HEK293 (cell line): ENCODE data around the gene SYNGR1.

ENCODE experiments used
- CTCF ChIA-PET: fragments of 350-600 bp; formaldehyde crosslinking; extraction: SDS; loops from one replicate; lab custom pipeline; 2021; ENCODE audit warnings: antibody characterized with exemption; lab: Yijun Ruan, JAX
- POLR2A ChIA-PET: fragments of 300-600 bp; formaldehyde crosslinking; extraction: SDS; loops from one replicate; lab custom pipeline; 2020; ENCODE audit warnings: antibody characterized with exemption, inconsistent platforms; lab: Yijun Ruan, JAX
- H3K27ac ChIP-seq: fragments of 200-500 bp; sonication (Bioruptor generic); 2 replicates; pipeline ENCODE4 v1.5.1; 2014; ENCODE audit warnings: low read depth, low read length, control low read depth, inconsistent platforms; ENCODE audit errors: extremely low read depth
- H3K36me3 ChIP-seq, 2 experiments: fragments of 200-500 bp in 1 of 2; sonication (Bioruptor generic) in 1 of 2; 1 replicate in 1 of 2; 2 replicates in 1 of 2; pipeline ENCODE4 v1.5.1; 2014 to 2017; ENCODE audit warnings: inconsistent platforms in 2 of 2, low read length in 2 of 2; ENCODE audit not compliant: control insufficient read depth in 2 of 2, insufficient read depth in 1 of 2
- H3K4me1 ChIP-seq: fragments of 200-500 bp; sonication (Bioruptor generic); 2 replicates; pipeline ENCODE4 v1.5.1; 2014; ENCODE audit warnings: mild to moderate bottlenecking, low read length, inconsistent platforms; ENCODE audit not compliant: control insufficient read depth, insufficient read depth
- H3K4me3 ChIP-seq: 2 replicates; pipeline ENCODE4 v1.5.1; 2011; ENCODE audit warnings: low read depth, mild to moderate bottlenecking, control low read depth, low read length, moderate library complexity
- H3K9me3 ChIP-seq: fragments of 200-500 bp; sonication (Bioruptor generic); 2 replicates; pipeline ENCODE4 v1.5.1; 2014; ENCODE audit warnings: low read depth, low read length, inconsistent platforms; ENCODE audit not compliant: control insufficient read depth, insufficient read depth
- EGR2 ChIP-seq: fragments of 450-650 bp; formaldehyde crosslinking; IDR thresholded peaks from 2 replicates; pipeline ENCODE4 v1.5.1; 2016; ENCODE audit warnings: low read depth, missing biosample characterization, missing genetic modification characterization
- GLI2 ChIP-seq: fragments of 450-650 bp; formaldehyde crosslinking; IDR thresholded peaks from 2 replicates; pipeline ENCODE4; 2017; ENCODE audit warnings: missing biosample characterization, missing genetic modification characterization, low read depth, borderline replicate concordance
- GLI4 ChIP-seq: fragments of 450-650 bp; formaldehyde crosslinking; IDR thresholded peaks from 2 replicates; pipeline ENCODE4 v1.5.1; 2016; ENCODE audit warnings: missing biosample characterization, missing genetic modification characterization
- HOXA7 ChIP-seq: sonication (generic); formaldehyde crosslinking; IDR thresholded peaks from 2 replicates; pipeline ENCODE4 v1.8.1; 2022; ENCODE audit warnings: missing genetic modification reagents, borderline replicate concordance
- YY1 ChIP-seq: fragments of 450-650 bp; formaldehyde crosslinking; IDR thresholded peaks from 2 replicates; pipeline ENCODE4 v1.5.1; 2018; ENCODE audit warnings: missing biosample characterization, missing genetic modification characterization
- ZFHX2 ChIP-seq: fragments of 450-650 bp; formaldehyde crosslinking; conservative IDR thresholded peaks from 2 replicates; pipeline ENCODE4 v1.5.1; 2016; ENCODE audit warnings: missing biosample characterization, missing genetic modification characterization
- ZNF133 ChIP-seq: fragments of 450-650 bp; formaldehyde crosslinking; IDR thresholded peaks from 2 replicates; pipeline ENCODE4 v1.5.1; 2016; ENCODE audit warnings: missing biosample characterization, missing genetic modification characterization
- ZNF274 ChIP-seq, 2 experiments: fragments of 200-500 bp in 1 of 2; fragments of 450-650 bp in 1 of 2; sonication (Bioruptor generic) in 1 of 2; formaldehyde crosslinking in 1 of 2; IDR thresholded peaks; 2 replicates each; pipeline versions ENCODE4 v1.5.1 to v1.6.1; 2014 to 2016; ENCODE audit warnings: borderline replicate concordance in 1 of 2, inconsistent platforms in 1 of 2, low read length in 1 of 2, missing biosample characterization in 1 of 2, missing genetic modification characterization in 1 of 2
- ZNF302 ChIP-seq: fragments of 450-650 bp; formaldehyde crosslinking; IDR thresholded peaks from 2 replicates; pipeline ENCODE4 v1.5.1; 2016; ENCODE audit warnings: missing biosample characterization, missing genetic modification characterization, low read depth
- ZNF530 ChIP-seq: fragments of 450-650 bp; formaldehyde crosslinking; IDR thresholded peaks from 2 replicates; pipeline ENCODE4 v1.5.1; 2016; ENCODE audit warnings: low read depth, missing biosample characterization, missing genetic modification characterization
- ZNF560 ChIP-seq: fragments of 450-650 bp; formaldehyde crosslinking; IDR thresholded peaks from 2 replicates; pipeline ENCODE4 v1.5.1; 2017; ENCODE audit warnings: missing biosample characterization, missing genetic modification characterization, borderline replicate concordance
- ZNF624 ChIP-seq: fragments of 450-650 bp; formaldehyde crosslinking; IDR thresholded peaks from 2 replicates; pipeline ENCODE4 v1.5.1; 2017; ENCODE audit warnings: missing biosample characterization, missing genetic modification characterization
- ZNF777 ChIP-seq: fragments of 450-650 bp; formaldehyde crosslinking; IDR thresholded peaks from 2 replicates; pipeline ENCODE4 v1.5.1; 2017; ENCODE audit warnings: missing biosample characterization, missing genetic modification characterization, borderline replicate concordance
- ZNF785 ChIP-seq: fragments of 450-650 bp; formaldehyde crosslinking; IDR thresholded peaks from 2 replicates; pipeline ENCODE4 v1.5.1; 2016; ENCODE audit warnings: missing biosample characterization, missing genetic modification characterization
- ZNF830 ChIP-seq: fragments of 450-650 bp; IDR thresholded peaks from 2 replicates; pipeline ENCODE4 v1.5.0; 2018; ENCODE audit warnings: missing biosample characterization, missing genetic modification characterization, low read depth, mild to moderate bottlenecking, moderate library complexity
- TF ChIP-seq, protein P1 (sequence below): fragments of 450-650 bp; formaldehyde crosslinking; IDR thresholded peaks from 2 replicates; pipeline ENCODE4 v1.5.1; 2016; ENCODE audit warnings: missing biosample characterization, missing genetic modification characterization
- TF ChIP-seq, protein P2 (sequence below): IDR thresholded peaks from 2 replicates; pipeline ENCODE4 v1.6.1; 2011; ENCODE audit warnings: mild to moderate bottlenecking, low read depth, low read length, borderline replicate concordance
- TF ChIP-seq, protein P3 (sequence below): fragments of 450-650 bp; formaldehyde crosslinking; conservative IDR thresholded peaks from 2 replicates; pipeline ENCODE4 v1.5.1; 2016; ENCODE audit warnings: low read depth, missing biosample characterization, missing genetic modification characterization
- TF ChIP-seq, protein P4 (sequence below): fragments of 450-650 bp; formaldehyde crosslinking; IDR thresholded peaks from 2 replicates; pipeline ENCODE4 v1.5.1; 2016; ENCODE audit warnings: missing biosample characterization, missing genetic modification characterization
- TF ChIP-seq, protein P5 (sequence below): fragments of 450-650 bp; formaldehyde crosslinking; IDR thresholded peaks from 2 replicates; pipeline ENCODE4 v1.5.1; 2016; ENCODE audit warnings: missing biosample characterization, missing genetic modification characterization

The SYNGR1 gene

DNA sequence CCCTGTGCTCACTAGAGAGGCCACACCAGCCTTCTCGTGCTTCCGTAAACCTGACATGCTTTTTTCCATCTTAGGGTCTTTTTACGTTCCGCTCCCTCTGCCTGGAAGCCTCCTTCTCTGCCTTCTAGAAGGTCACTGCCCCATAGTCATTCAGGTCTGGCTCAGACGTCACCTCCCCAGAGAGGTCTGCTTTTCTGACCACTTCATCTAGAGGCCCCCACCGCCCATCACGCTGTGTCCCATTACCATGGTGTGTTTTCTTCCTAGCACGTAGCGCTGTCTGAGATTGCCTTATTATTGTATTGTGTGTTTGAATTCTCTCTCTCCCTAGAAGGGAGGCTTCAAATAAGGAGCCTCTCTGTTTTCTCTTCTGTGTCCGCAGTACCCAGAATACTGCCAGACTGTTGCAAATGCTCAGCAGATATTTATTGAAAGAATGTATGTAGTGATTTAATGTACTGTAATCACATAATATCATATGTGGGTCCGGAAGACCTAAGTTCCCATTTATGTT lies 59.8 kb downstream of the SYNGR1 start:
- no peak overlapping the region for H3K27ac ChIP-seq
- H3K36me3 ChIP-seq, result peaks cover 0 to 7% of the 10 kb centered on the region in 2 experiments; a peak in 1 of 3 replicates
- H3K9me3 ChIP-seq, result no peaks in the 10 kb centered on the region
- H3K4me3 ChIP-seq, result no peak overlapping the region
- TF ChIP-seq ZNF560 (tag by site-specific recombination) (no peak), ZNF133 (tag by site-specific recombination) (no peak), ZNF777 (no peak), EGR2 (tag by site-specific recombination) (no peak), ZNF302 (tag by site-specific recombination) (no peak), YY1 (tag by site-specific recombination) (no peak), ZNF530 (tag by site-specific recombination) (no peak), ZNF624 (tag by site-specific recombination) (no peak), HOXA7 (no peak), GLI2 (tag by site-specific recombination) (no peak), ZNF830 (no peak), ZNF785 (no peak), GLI4 (no peak), ZFHX2 (tag by site-specific recombination) (no peak), ZNF274 (IDR thresholded peaks at IDR 0.05; ENCODE audit: low read length) (no peak), ZNF274 (tag by site-specific recombination; IDR thresholded peaks at IDR 0.05; ENCODE audit: borderline replicate concordance) (no peak)
- TF ChIP-seq, protein P1, sequence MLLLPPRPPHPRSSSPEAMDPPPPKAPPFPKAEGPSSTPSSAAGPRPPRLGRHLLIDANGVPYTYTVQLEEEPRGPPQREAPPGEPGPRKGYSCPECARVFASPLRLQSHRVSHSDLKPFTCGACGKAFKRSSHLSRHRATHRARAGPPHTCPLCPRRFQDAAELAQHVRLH (tag by site-specific recombination), result no peak
- TF ChIP-seq, protein P2, sequence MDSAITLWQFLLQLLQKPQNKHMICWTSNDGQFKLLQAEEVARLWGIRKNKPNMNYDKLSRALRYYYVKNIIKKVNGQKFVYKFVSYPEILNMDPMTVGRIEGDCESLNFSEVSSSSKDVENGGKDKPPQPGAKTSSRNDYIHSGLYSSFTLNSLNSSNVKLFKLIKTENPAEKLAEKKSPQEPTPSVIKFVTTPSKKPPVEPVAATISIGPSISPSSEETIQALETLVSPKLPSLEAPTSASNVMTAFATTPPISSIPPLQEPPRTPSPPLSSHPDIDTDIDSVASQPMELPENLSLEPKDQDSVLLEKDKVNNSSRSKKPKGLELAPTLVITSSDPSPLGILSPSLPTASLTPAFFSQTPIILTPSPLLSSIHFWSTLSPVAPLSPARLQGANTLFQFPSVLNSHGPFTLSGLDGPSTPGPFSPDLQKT, result no peak
- TF ChIP-seq, protein P3, sequence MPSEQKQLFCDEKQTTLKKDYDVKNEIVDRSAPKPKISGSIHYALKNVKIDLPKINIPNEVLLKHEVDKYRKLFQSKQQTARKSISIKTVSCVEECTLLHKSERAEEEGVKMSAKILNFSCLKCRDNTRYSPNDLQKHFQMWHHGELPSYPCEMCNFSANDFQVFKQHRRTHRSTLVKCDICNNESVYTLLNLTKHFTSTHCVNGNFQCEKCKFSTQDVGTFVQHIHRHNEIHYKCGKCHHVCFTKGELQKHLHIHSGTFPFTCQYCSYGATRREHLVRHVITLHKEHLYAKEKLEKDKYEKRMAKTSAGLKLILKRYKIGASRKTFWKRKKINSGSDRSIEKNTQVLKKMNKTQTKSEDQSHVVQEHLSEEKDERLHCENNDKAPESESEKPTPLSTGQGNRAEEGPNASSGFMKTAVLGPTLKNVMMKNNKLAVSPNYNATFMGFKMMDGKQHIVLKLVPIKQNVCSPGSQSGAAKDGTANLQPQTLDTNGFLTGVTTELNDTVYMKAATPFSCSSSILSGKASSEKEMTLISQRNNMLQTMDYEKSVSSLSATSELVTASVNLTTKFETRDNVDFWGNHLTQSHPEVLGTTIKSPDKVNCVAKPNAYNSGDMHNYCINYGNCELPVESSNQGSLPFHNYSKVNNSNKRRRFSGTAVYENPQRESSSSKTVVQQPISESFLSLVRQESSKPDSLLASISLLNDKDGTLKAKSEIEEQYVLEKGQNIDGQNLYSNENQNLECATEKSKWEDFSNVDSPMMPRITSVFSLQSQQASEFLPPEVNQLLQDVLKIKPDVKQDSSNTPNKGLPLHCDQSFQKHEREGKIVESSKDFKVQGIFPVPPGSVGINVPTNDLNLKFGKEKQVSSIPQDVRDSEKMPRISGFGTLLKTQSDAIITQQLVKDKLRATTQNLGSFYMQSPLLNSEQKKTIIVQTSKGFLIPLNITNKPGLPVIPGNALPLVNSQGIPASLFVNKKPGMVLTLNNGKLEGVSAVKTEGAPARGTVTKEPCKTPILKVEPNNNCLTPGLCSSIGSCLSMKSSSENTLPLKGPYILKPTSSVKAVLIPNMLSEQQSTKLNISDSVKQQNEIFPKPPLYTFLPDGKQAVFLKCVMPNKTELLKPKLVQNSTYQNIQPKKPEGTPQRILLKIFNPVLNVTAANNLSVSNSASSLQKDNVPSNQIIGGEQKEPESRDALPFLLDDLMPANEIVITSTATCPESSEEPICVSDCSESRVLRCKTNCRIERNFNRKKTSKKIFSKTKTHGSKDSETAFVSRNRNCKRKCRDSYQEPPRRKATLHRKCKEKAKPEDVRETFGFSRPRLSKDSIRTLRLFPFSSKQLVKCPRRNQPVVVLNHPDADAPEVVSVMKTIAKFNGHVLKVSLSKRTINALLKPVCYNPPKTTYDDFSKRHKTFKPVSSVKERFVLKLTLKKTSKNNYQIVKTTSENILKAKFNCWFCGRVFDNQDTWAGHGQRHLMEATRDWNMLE (tag by site-specific recombination), result no peak
- TF ChIP-seq, protein P4, sequence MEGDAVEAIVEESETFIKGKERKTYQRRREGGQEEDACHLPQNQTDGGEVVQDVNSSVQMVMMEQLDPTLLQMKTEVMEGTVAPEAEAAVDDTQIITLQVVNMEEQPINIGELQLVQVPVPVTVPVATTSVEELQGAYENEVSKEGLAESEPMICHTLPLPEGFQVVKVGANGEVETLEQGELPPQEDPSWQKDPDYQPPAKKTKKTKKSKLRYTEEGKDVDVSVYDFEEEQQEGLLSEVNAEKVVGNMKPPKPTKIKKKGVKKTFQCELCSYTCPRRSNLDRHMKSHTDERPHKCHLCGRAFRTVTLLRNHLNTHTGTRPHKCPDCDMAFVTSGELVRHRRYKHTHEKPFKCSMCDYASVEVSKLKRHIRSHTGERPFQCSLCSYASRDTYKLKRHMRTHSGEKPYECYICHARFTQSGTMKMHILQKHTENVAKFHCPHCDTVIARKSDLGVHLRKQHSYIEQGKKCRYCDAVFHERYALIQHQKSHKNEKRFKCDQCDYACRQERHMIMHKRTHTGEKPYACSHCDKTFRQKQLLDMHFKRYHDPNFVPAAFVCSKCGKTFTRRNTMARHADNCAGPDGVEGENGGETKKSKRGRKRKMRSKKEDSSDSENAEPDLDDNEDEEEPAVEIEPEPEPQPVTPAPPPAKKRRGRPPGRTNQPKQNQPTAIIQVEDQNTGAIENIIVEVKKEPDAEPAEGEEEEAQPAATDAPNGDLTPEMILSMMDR (tag by site-specific recombination), result no peak
- TF ChIP-seq, protein P5, sequence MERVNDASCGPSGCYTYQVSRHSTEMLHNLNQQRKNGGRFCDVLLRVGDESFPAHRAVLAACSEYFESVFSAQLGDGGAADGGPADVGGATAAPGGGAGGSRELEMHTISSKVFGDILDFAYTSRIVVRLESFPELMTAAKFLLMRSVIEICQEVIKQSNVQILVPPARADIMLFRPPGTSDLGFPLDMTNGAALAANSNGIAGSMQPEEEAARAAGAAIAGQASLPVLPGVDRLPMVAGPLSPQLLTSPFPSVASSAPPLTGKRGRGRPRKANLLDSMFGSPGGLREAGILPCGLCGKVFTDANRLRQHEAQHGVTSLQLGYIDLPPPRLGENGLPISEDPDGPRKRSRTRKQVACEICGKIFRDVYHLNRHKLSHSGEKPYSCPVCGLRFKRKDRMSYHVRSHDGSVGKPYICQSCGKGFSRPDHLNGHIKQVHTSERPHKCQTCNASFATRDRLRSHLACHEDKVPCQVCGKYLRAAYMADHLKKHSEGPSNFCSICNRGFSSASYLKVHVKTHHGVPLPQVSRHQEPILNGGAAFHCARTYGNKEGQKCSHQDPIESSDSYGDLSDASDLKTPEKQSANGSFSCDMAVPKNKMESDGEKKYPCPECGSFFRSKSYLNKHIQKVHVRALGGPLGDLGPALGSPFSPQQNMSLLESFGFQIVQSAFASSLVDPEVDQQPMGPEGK, result no peak
- ChIA-PET CTCF (no interaction called here), POLR2A (no interaction called here)
- no peaks in the 10 kb centered on the region for H3K4me1 ChIP-seq
